HCT116 (cell line): ENCODE results near the gene ESPN. TPM values are rescaled to one million over a fixed set of nuclear protein-coding genes. Genes with fewer than 3 reads are reported as not detected.
A peak's percentile ranks its signal among the peaks of the same experiment; 100 is the strongest.

ENCODE experiments used
- ATAC-seq: fragments of 200-7000 bp; cut with Tn5 transposase; 2 replicates; pipeline ENCODE4 v1.9.1; 2020; ENCODE audit warnings: mild to moderate bottlenecking, moderate library complexity
- BruUV-seq: library from RNA; stranded (reverse); fragments of 400-500 nt; replicated peaks from 2 replicates; lab custom pipeline; 2021; lab: Mats Ljungman, UMichigan
- CTCF ChIA-PET: fragments of 300-600 bp; sonication (Branson Sonifier 250); formaldehyde crosslinking; loops from one replicate; lab custom pipeline; 2021; ENCODE audit warnings: antibody characterized with exemption; lab: Charles Lee
- POLR2A ChIA-PET: fragments of 300-600, 350-600 bp; sonication (Branson Sonifier 250); formaldehyde crosslinking; loops from one replicate; lab custom pipeline; 2021; ENCODE audit warnings: antibody characterized with exemption; lab: Charles Lee
- RAD21 ChIA-PET, 2 experiments: fragments of 300-600 bp; sonication (Branson Sonifier 250); formaldehyde crosslinking; loops; one replicate each; lab custom pipeline; 2023; ENCODE audit warnings: low total read pairs in 2 of 2; ENCODE audit not compliant: uncharacterized antibody in 2 of 2, unreplicated experiment in 2 of 2, low non-redundant PET in 1 of 2; lab: Charles Lee
- DNase-seq: peaks from one replicate; pipeline ENCODE4 v3.0.0-alpha.2; 2010; ENCODE audit warnings: low read depth, low spot score
- H2AFZ ChIP-seq: fragments of 200-600 bp; shearing (Covaris generic), sonication (generic); 2 replicates; pipeline ENCODE4 v1.6.1; 2017; ENCODE audit warnings: low read depth, mixed run types, mixed read lengths, antibody characterized with exemption, low read length; ENCODE audit not compliant: poor library complexity, severe bottlenecking
- H3K27ac ChIP-seq: 2 replicates; pipeline ENCODE4 v1.5.1; 2012; ENCODE audit warnings: low read depth, low read length
- H3K27me3 ChIP-seq: fragments of 200-600 bp; sonication (generic); 2 replicates; pipeline ENCODE4 v1.6.1; 2016; ENCODE audit warnings: mixed run types, low read length, mixed read lengths; ENCODE audit not compliant: insufficient read depth
- H3K36me3 ChIP-seq, 2 experiments: fragments of 200-500 bp in 1 of 2; fragments of 200-600 bp in 1 of 2; sonication (Bioruptor generic) in 1 of 2; sonication (generic) in 1 of 2; 2 replicates each; pipeline versions ENCODE4 v1.5.1 to v1.6.1; 2014 to 2016; ENCODE audit warnings: low read length in 2 of 2, inconsistent platforms in 1 of 2, mixed read lengths in 1 of 2, mixed run types in 1 of 2; ENCODE audit not compliant: insufficient read depth in 2 of 2, control insufficient read depth in 1 of 2
- H3K4me1 ChIP-seq, 2 experiments: fragments of 200-600 bp in 1 of 2; sonication (generic) in 1 of 2; 2 replicates each; pipeline versions ENCODE4 v1.5.1 to v1.6.1; 2012 to 2017; ENCODE audit warnings: low read length in 2 of 2, inconsistent platforms in 1 of 2, mild to moderate bottlenecking in 1 of 2, mixed read lengths in 1 of 2, mixed run types in 1 of 2, moderate library complexity in 1 of 2; ENCODE audit not compliant: insufficient read depth in 2 of 2, control insufficient read depth in 1 of 2
- H3K4me2 ChIP-seq: fragments of 200-600 bp; sonication (generic); 2 replicates; pipeline ENCODE4 v1.6.1; 2017; ENCODE audit warnings: mixed run types, low read length, mixed read lengths
- H3K4me3 ChIP-seq, 2 experiments: fragments of 200-600 bp in 1 of 2; sonication (generic) in 1 of 2; replicated peaks in 1 of 2; 2 replicates each; pipeline ENCODE4 v1.5.1; 2011 to 2016; ENCODE audit warnings: low read length in 2 of 2, control low read depth in 1 of 2, low read depth in 1 of 2, mild to moderate bottlenecking in 1 of 2, mixed read lengths in 1 of 2, mixed run types in 1 of 2
- H3K79me2 ChIP-seq: fragments of 200-600 bp; sonication (generic); 2 replicates; pipeline ENCODE4 v1.6.1; 2017; ENCODE audit warnings: mild to moderate bottlenecking, mixed run types, low read length, moderate library complexity, mixed read lengths; ENCODE audit not compliant: insufficient read depth
- H3K9ac ChIP-seq: fragments of 200-600 bp; sonication (generic); 2 replicates; pipeline ENCODE4 v1.6.1; 2016; ENCODE audit warnings: low read length, mixed read lengths
- H3K9me2 ChIP-seq: fragments of 200-600 bp; sonication (generic), shearing (Covaris generic); 2 replicates; pipeline ENCODE4 v1.6.1; 2017; ENCODE audit warnings: mixed run types, mild to moderate bottlenecking, moderate library complexity; ENCODE audit not compliant: insufficient read depth
- H3K9me3 ChIP-seq, 2 experiments: fragments of 200-500 bp in 1 of 2; fragments of 200-600 bp in 1 of 2; sonication (Bioruptor generic) in 1 of 2; sonication (generic) in 1 of 2; 2 replicates each; pipeline ENCODE4 v1.6.1; 2014 to 2017; ENCODE audit warnings: low read length in 2 of 2, mixed read lengths in 2 of 2, inconsistent platforms in 1 of 2, low read depth in 1 of 2, mild to moderate bottlenecking in 1 of 2, mixed run types in 1 of 2, moderate library complexity in 1 of 2; ENCODE audit not compliant: control insufficient read depth in 1 of 2, insufficient read depth in 1 of 2
- H4K20me1 ChIP-seq: fragments of 200-600 bp; sonication (generic), shearing (Covaris generic); 2 replicates; pipeline ENCODE4 v1.6.1; 2017; ENCODE audit warnings: mixed run types, mild to moderate bottlenecking, moderate library complexity; ENCODE audit not compliant: insufficient read depth
- ATF3 ChIP-seq: IDR thresholded peaks from 2 replicates; pipeline ENCODE4 v1.6.1; 2012
- EGR1 ChIP-seq: IDR thresholded peaks from 2 replicates; pipeline ENCODE4 v1.6.1; 2012; ENCODE audit warnings: low read depth
- EZH2 ChIP-seq: fragments of 200-600 bp; sonication (generic); IDR thresholded peaks from 2 replicates; pipeline ENCODE4 v1.6.1; 2017; ENCODE audit warnings: antibody characterized with exemption, mixed run types
- JUND ChIP-seq: IDR thresholded peaks from 2 replicates; pipeline ENCODE4 v1.6.1; 2012
- MAX ChIP-seq: IDR thresholded peaks from 2 replicates; pipeline ENCODE4 v1.6.1; 2012
- RAD21 ChIP-seq: IDR thresholded peaks from 2 replicates; pipeline ENCODE4 v1.6.1; 2012; ENCODE audit warnings: low read depth, mild to moderate bottlenecking
- SP1 ChIP-seq: IDR thresholded peaks from 2 replicates; pipeline ENCODE4 v1.6.1; 2012; ENCODE audit warnings: low read depth
- TCF7L2 ChIP-seq: IDR thresholded peaks from 2 replicates; pipeline ENCODE4 v1.7.0; 2011; ENCODE audit warnings: borderline replicate concordance, inconsistent platforms; ENCODE audit not compliant: insufficient read depth, insufficient read length; ENCODE audit errors: extremely low read depth
- ZBTB33 ChIP-seq: IDR thresholded peaks from 2 replicates; pipeline ENCODE4 v1.6.1; 2011; ENCODE audit warnings: mild to moderate bottlenecking, low read length, moderate library complexity; ENCODE audit not compliant: insufficient replicate concordance; ENCODE audit errors: extremely low read depth
- ZFX ChIP-seq: fragments of 450-650 bp; IDR thresholded peaks from 2 replicates; pipeline ENCODE4 v1.6.1; 2017
- ZNF274 ChIP-seq: fragments of 200-500 bp; sonication (Bioruptor generic); IDR thresholded peaks from 2 replicates; pipeline ENCODE4 v1.6.1; 2014; ENCODE audit warnings: mild to moderate bottlenecking, low read depth, low read length, inconsistent platforms
- intact Hi-C: fragments of 100-400 bp; cut with micrococcal nuclease; formaldehyde crosslinking; loops from 2 replicates; pipeline ENCODE4 v1.10.0; 2022
- total RNA-seq: library from RNA; stranded (reverse); gene quantifications from one replicate; pipeline ENCODE4 v1.2.1, GENCODE V29; 2021; ENCODE audit not compliant: unreplicated experiment

ESPN gene
- total RNA-seq, 1 experiment from 2014 or later = 114 TPM

- H4K20me1 ChIP-seq = no peaks in the 10 kb centered on the region
- TSS peak; percentile 40 for BruUV-seq
- intact Hi-C loops = no loop called here
- ChIA-PET CTCF (interaction anchor here (2.9 kb wide), 1 partner anchor 21 kb away, joined by 30 read pairs; no protein-coding TSS in a partner anchor), RAD21 (no interaction called here), POLR2A (no interaction called here)
- no peaks in the 10 kb centered on the region for H3K36me3 ChIP-seq
- no peak overlapping the region for H3K4me2 ChIP-seq
- DNase-seq (no peak), ATAC-seq (no peak)
- H3K9me2 ChIP-seq = no peaks in the 10 kb centered on the region
- no peak for TF ChIP-seq RAD21
- no peak overlapping the region for H3K4me3 ChIP-seq
- H3K9ac ChIP-seq = no peak overlapping the region
- H3K27ac ChIP-seq = no peak overlapping the region
- H3K27me3 ChIP-seq = no peaks in the 10 kb centered on the region
- H3K79me2 ChIP-seq = no peaks in the 10 kb centered on the region
- H3K9me3 ChIP-seq = no peaks in the 10 kb centered on the region
- peaks cover 44 to 84% of the 10 kb centered on the region in 2 experiments for H3K4me1 ChIP-seq
- H2AFZ ChIP-seq = no peak overlapping the region
Measured at GRCh38 chr1:6417961-6418667, 6.5 kb upstream of the ESPN start.

- peak overlapping the region; percentile 50 to 67 for H3K4me3 ChIP-seq
- H3K4me1 ChIP-seq = peaks cover 47 to 88% of the 10 kb centered on the region in 2 experiments
- ChIA-PET RAD21 (no interaction called here), POLR2A (interaction anchor here (1.1 to 1.6 kb wide), 3 partner anchors 19 to 44 kb away, joined by 3 to 8 read pairs (median 6); partner anchors contain the start of gene ACOT7), CTCF (interaction anchor here (1.1 to 2.9 kb wide), 2 partner anchors 21 to 233 kb away, joined by 3 to 30 read pairs; no protein-coding TSS in a partner anchor)
- DNase-seq (no peak), ATAC-seq (no peak)
- no peaks in the 10 kb centered on the region for H3K9me3 ChIP-seq
- H3K9ac ChIP-seq = peak overlapping the region; percentile 71
- H3K36me3 ChIP-seq = no peaks in the 10 kb centered on the region
- intact Hi-C loops = no loop called here
- H3K27ac ChIP-seq = peak overlapping the region; percentile 38; the same call in 1 of the 2 replicates
- no peaks in the 10 kb centered on the region for H4K20me1 ChIP-seq
- no peaks in the 10 kb centered on the region for H3K27me3 ChIP-seq
- TF ChIP-seq ZBTB33 (no peak), EGR1 (no peak), ZFX (no peak), ZNF274 (no peak), MAX (no peak), SP1 (no peak), EZH2 (no peak), ATF3 (no peak), TCF7L2 (no peak), JUND (no peak)
- H3K9me2 ChIP-seq = no peaks in the 10 kb centered on the region
- H2AFZ ChIP-seq = no peak overlapping the region
- peak overlapping the region; percentile 97 for H3K4me2 ChIP-seq
- BruUV-seq = no TSS peak
- H3K79me2 ChIP-seq = no peaks in the 10 kb centered on the region
Measured at GRCh38 chr1:6418668-6419396, 5.7 kb upstream of the ESPN start.
